Measurements from ENCODE around the gene FLG.
"Not testable (repeated sequence)": the region's sequence is repeated elsewhere in the genome, so short reads cannot be mapped to it uniquely, and the experiment has no call there.

DNA sequence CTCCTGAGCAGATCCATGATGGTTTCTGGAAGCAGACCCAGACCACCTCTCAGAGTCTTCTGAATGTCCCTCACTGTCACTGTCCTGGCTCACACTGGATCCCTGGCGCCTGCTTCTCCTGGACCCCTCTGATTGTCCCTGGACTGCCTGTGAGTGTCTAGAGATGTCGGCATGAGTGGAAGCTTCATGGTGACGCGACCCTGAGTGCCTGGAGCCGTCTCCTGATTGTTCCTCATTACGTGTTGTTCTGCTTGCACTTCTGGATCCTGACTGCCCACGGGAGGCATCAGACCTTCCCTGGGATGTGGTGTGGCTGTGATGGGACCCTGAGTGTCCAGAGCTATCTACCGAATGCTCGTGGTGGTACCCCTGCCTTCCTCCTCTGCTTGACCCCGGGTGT is 18.9 kb downstream of the FLG start:
- TF ChIP-seq, protein P1, sequence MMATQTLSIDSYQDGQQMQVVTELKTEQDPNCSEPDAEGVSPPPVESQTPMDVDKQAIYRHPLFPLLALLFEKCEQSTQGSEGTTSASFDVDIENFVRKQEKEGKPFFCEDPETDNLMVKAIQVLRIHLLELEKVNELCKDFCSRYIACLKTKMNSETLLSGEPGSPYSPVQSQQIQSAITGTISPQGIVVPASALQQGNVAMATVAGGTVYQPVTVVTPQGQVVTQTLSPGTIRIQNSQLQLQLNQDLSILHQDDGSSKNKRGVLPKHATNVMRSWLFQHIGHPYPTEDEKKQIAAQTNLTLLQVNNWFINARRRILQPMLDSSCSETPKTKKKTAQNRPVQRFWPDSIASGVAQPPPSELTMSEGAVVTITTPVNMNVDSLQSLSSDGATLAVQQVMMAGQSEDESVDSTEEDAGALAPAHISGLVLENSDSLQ (IDR thresholded peaks at IDR 0.05): not testable (repeated sequence)
- not testable (repeated sequence) for TF ChIP-seq LEF1 (IDR thresholded peaks at IDR 0.05; ENCODE audit: borderline replicate concordance); ZNF384 (IDR thresholded peaks at IDR 0.05); SUZ12 (IDR thresholded peaks at IDR 0.05); ARNT (IDR thresholded peaks at IDR 0.05); FOXA1 (IDR thresholded peaks at IDR 0.05); NFRKB (IDR thresholded peaks at IDR 0.05); HDGF (IDR thresholded peaks at IDR 0.05; ENCODE audit: borderline replicate concordance); FOXM1 (IDR thresholded peaks at IDR 0.05; ENCODE audit: borderline replicate concordance)

Data from HEK293T (cell line).